HepG2 (cell line): Measurements from ENCODE around the gene CDC34. TPM values are rescaled to one million over a fixed set of nuclear protein-coding genes. Genes with fewer than 3 reads are reported as not detected.
A peak's percentile ranks its signal among the peaks of the same experiment; 100 is the strongest.

Source experiments
- ATF7-NPFF ChIP-seq: sonication (generic); formaldehyde crosslinking; IDR thresholded peaks from 2 replicates; pipeline ENCODE4 v1.8.1; 2023; ENCODE audit warnings: mild to moderate bottlenecking, low read depth, missing genetic modification reagents, moderate library complexity
- BCL6 ChIP-seq: IDR thresholded peaks from 2 replicates; pipeline ENCODE4 v1.6.1; 2016; ENCODE audit warnings: missing genetic modification reagents, missing compliant biosample characterization
- BRD4 ChIP-seq: sonication (generic); formaldehyde crosslinking; IDR thresholded peaks from 2 replicates; pipeline ENCODE4 v1.4.0; 2020; ENCODE audit warnings: missing genetic modification reagents
- CAMTA2 ChIP-seq: sonication (generic); formaldehyde crosslinking; IDR thresholded peaks from 2 replicates; pipeline ENCODE4 v1.4.0; 2020; ENCODE audit warnings: mild to moderate bottlenecking, missing genetic modification reagents, borderline replicate concordance
- CBX2 ChIP-seq, 2 experiments: fragments of 200-600 bp in 1 of 2; sonication (generic); formaldehyde crosslinking in 1 of 2; IDR thresholded peaks; 2 replicates each; pipeline versions ENCODE4 v1.7.0 to v1.8.1; 2018 to 2022; ENCODE audit warnings: low read depth in 2 of 2, low read length in 1 of 2, mild to moderate bottlenecking in 1 of 2, missing genetic modification reagents in 1 of 2
- DDIT3 ChIP-seq: sonication (generic); formaldehyde crosslinking; IDR thresholded peaks from 2 replicates; pipeline ENCODE4 v1.4.0; 2020; ENCODE audit warnings: mild to moderate bottlenecking, missing genetic modification reagents
- MEIS2 ChIP-seq: sonication (generic); formaldehyde crosslinking; IDR thresholded peaks from 2 replicates; pipeline ENCODE4 v1.9.0; 2021; ENCODE audit warnings: mild to moderate bottlenecking, missing genetic modification reagents
- MLX ChIP-seq: IDR thresholded peaks from 2 replicates; pipeline ENCODE4 v1.6.1; 2016
- MXD4 ChIP-seq: IDR thresholded peaks from 2 replicates; pipeline ENCODE4 v1.6.1; 2016; ENCODE audit warnings: mild to moderate bottlenecking, missing biosample characterization, missing genetic modification reagents
- MYC ChIP-seq: sonication (generic); formaldehyde crosslinking; IDR thresholded peaks from 2 replicates; pipeline ENCODE4 v1.9.0; 2021; ENCODE audit warnings: missing genetic modification reagents, borderline replicate concordance
- PAF1 ChIP-seq: IDR thresholded peaks from 2 replicates; pipeline ENCODE4 v1.6.1; 2016; ENCODE audit warnings: missing genetic modification reagents, missing compliant biosample characterization
- PBX2 ChIP-seq: IDR thresholded peaks from 2 replicates; pipeline ENCODE4 v1.6.1; 2016; ENCODE audit warnings: control low read depth
- PHB2 ChIP-seq: fragments of 450-650 bp; IDR thresholded peaks from 2 replicates; pipeline ENCODE4 v1.6.1; 2018; ENCODE audit not compliant: partially characterized antibody
- SIX4 ChIP-seq: sonication (generic); formaldehyde crosslinking; IDR thresholded peaks from 2 replicates; pipeline ENCODE4 v1.4.0; 2020; ENCODE audit warnings: missing genetic modification reagents
- TMF1 ChIP-seq: sonication (generic); formaldehyde crosslinking; IDR thresholded peaks from 2 replicates; pipeline ENCODE4 v1.8.1; 2022; ENCODE audit warnings: low read depth, missing genetic modification reagents
- ZFYVE20 ChIP-seq: sonication (generic); formaldehyde crosslinking; IDR thresholded peaks from 2 replicates; pipeline ENCODE4 v1.8.0; 2023; ENCODE audit warnings: low read depth, mild to moderate bottlenecking, moderate library complexity, missing genetic modification reagents, borderline replicate concordance
- ZNF10 ChIP-seq: sonication (generic); formaldehyde crosslinking; IDR thresholded peaks from 2 replicates; pipeline ENCODE4 v1.4.0; 2020; ENCODE audit warnings: mild to moderate bottlenecking, low read depth, missing genetic modification reagents, borderline replicate concordance
- ZNF282 ChIP-seq: fragments of 450-650 bp; IDR thresholded peaks from 2 replicates; pipeline ENCODE4 v1.6.1; 2018; ENCODE audit not compliant: partially characterized antibody
- ZNF563 ChIP-seq: sonication (generic); formaldehyde crosslinking; IDR thresholded peaks from 2 replicates; pipeline ENCODE4 v1.8.0; 2022; ENCODE audit warnings: mild to moderate bottlenecking, moderate library complexity, missing genetic modification reagents
- ZNF564 ChIP-seq: sonication (generic); formaldehyde crosslinking; IDR thresholded peaks from 2 replicates; pipeline ENCODE4 v1.8.1; 2023; ENCODE audit warnings: mild to moderate bottlenecking, missing genetic modification reagents
- ZNF720 ChIP-seq: sonication (generic); formaldehyde crosslinking; IDR thresholded peaks from 2 replicates; pipeline ENCODE4 v1.4.0; 2020; ENCODE audit warnings: missing genetic modification reagents
- ZNF777 ChIP-seq: sonication (generic); formaldehyde crosslinking; IDR thresholded peaks from 2 replicates; pipeline ENCODE4 v1.4.0; 2020; ENCODE audit warnings: missing genetic modification reagents
- polyA plus RNA-seq, 8 experiments: library from polyadenylated mRNA; depleted of rRNA in 3 of 8; stranded (reverse) in 7 of 8; unstranded in 1 of 8; fragments of >200 nt; fragmentation: Illumina TruSeq in 4 of 8; extraction: Trizol in 4 of 8; gene quantifications; 2 replicates each; pipeline versions ENCODE4 v1.2.1 to v1.2.3, GENCODE V29; 2011 to 2016; ENCODE audit warnings: low read depth in 4 of 8, missing spikeins in 1 of 8, mixed read lengths in 1 of 8; ENCODE audit not compliant: insufficient read depth in 1 of 8
- total RNA-seq, 5 experiments: library from RNA; depleted of rRNA; stranded (reverse); fragments of >200 nt; fragmentation: Illumina TruSeq; extraction: Trizol; gene quantifications; 2 replicates each; pipeline ENCODE4 v1.2.3, GENCODE V29; 2016; ENCODE audit warnings: low read depth in 1 of 5
- TF ChIP-seq, protein P1 (sequence below): sonication (generic); formaldehyde crosslinking; IDR thresholded peaks from 2 replicates; pipeline ENCODE4 v1.5.1; 2020; ENCODE audit warnings: missing genetic modification reagents, mild to moderate bottlenecking, borderline replicate concordance
- TF ChIP-seq, protein P2 (sequence below): sonication (generic); formaldehyde crosslinking; IDR thresholded peaks from 2 replicates; pipeline ENCODE4 v1.5.1; 2020; ENCODE audit warnings: mild to moderate bottlenecking, missing genetic modification reagents, moderate library complexity

Gene CDC34
- total and polyA plus RNA-seq, 2 of the 13 experiments (the other 11 are each of a cell fraction or from before 2014, with no cell fraction given), result 138 to 150 TPM

GRCh38 chr19:556611-557382 is 25.2 kb downstream of the CDC34 start (continued):
- TF ChIP-seq DDIT3 (CRISPR knock-in tag) (no peak), MLX (no peak), MXD4 (CRISPR knock-in tag) (peak; percentile 31; the same call in 1 of the 2 replicates), ZNF10 (CRISPR knock-in tag) (no peak), MEIS2 (CRISPR knock-in tag) (peak; percentile 47; the same call in 1 of the 2 replicates), BRD4 (CRISPR knock-in tag) (no peak), PBX2 (CRISPR knock-in tag) (no peak), BCL6 (no peak), SIX4 (CRISPR knock-in tag) (no peak), TMF1 (CRISPR knock-in tag) (no peak), ZNF720 (no peak), PHB2 (no peak), MYC (no peak), CAMTA2 (CRISPR knock-in tag) (no peak), ZNF282 (no peak), PAF1 (no peak), ZNF564 (CRISPR knock-in tag) (no peak), ATF7-NPFF (CRISPR knock-in tag) (no peak), ZNF777 (0 out of 2 replicates have a peak, but pooled peaks have one; percentile 42), CBX2 (IDR thresholded peaks at IDR 0.05; ENCODE audit: low read depth, low read length) (no peak), CBX2 (CRISPR knock-in tag; IDR thresholded peaks at IDR 0.05; ENCODE audit: low read depth) (0 out of 2 replicates have a peak, but pooled peaks have one; percentile 16), ZNF563 (CRISPR knock-in tag) (0 out of 2 replicates have a peak, but pooled peaks have one; percentile 81), ZFYVE20 (CRISPR knock-in tag) (no peak)
- TF ChIP-seq, protein P1, sequence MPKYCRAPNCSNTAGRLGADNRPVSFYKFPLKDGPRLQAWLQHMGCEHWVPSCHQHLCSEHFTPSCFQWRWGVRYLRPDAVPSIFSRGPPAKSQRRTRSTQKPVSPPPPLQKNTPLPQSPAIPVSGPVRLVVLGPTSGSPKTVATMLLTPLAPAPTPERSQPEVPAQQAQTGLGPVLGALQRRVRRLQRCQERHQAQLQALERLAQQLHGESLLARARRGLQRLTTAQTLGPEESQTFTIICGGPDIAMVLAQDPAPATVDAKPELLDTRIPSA (CRISPR knock-in tag), result no peak
- TF ChIP-seq, protein P2, sequence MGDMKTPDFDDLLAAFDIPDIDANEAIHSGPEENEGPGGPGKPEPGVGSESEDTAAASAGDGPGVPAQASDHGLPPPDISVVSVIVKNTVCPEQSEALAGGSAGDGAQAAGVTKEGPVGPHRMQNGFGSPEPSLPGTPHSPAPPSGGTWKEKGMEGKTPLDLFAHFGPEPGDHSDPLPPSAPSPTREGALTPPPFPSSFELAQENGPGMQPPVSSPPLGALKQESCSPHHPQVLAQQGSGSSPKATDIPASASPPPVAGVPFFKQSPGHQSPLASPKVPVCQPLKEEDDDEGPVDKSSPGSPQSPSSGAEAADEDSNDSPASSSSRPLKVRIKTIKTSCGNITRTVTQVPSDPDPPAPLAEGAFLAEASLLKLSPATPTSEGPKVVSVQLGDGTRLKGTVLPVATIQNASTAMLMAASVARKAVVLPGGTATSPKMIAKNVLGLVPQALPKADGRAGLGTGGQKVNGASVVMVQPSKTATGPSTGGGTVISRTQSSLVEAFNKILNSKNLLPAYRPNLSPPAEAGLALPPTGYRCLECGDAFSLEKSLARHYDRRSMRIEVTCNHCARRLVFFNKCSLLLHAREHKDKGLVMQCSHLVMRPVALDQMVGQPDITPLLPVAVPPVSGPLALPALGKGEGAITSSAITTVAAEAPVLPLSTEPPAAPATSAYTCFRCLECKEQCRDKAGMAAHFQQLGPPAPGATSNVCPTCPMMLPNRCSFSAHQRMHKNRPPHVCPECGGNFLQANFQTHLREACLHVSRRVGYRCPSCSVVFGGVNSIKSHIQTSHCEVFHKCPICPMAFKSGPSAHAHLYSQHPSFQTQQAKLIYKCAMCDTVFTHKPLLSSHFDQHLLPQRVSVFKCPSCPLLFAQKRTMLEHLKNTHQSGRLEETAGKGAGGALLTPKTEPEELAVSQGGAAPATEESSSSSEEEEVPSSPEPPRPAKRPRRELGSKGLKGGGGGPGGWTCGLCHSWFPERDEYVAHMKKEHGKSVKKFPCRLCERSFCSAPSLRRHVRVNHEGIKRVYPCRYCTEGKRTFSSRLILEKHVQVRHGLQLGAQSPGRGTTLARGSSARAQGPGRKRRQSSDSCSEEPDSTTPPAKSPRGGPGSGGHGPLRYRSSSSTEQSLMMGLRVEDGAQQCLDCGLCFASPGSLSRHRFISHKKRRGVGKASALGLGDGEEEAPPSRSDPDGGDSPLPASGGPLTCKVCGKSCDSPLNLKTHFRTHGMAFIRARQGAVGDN (CRISPR knock-in tag), result peak; percentile 85
